CD14-positive monocyte (primary cell): ENCODE measurements around the gene RUSC2. TPM values are rescaled to one million over a fixed set of nuclear protein-coding genes. Genes with fewer than 3 reads are reported as not detected.

Experiments
- DNase-seq, 3 donors: peaks; one replicate each; pipeline ENCODE4 v3.0.0-alpha.2; 2011 to 2022
- H2AFZ ChIP-seq: 2 replicates; pipeline ENCODE4 v1.6.0; 2012; ENCODE audit warnings: mild to moderate bottlenecking, low read depth, low read length, inconsistent platforms; ENCODE audit not compliant: insufficient read depth, poor library complexity, severe bottlenecking
- H3K27ac ChIP-seq, 2 donors: 1 replicate in 1 of 2; 2 replicates in 1 of 2; pipeline ENCODE4 v1.5.1; 2012 to 2013; ENCODE audit warnings: low read length in 2 of 2, control low read depth in 1 of 2, inconsistent platforms in 1 of 2, low read depth in 1 of 2, mild to moderate bottlenecking in 1 of 2
- H3K27me3 ChIP-seq, 2 donors: one replicate each; pipeline versions ENCODE4 v1.6.0 to v1.6.1; 2011 to 2013; ENCODE audit warnings: low read length in 2 of 2; ENCODE audit not compliant: control insufficient read depth in 2 of 2, insufficient read depth in 2 of 2
- H3K36me3 ChIP-seq, 2 donors: replicated peaks in 1 of 2; 1 replicate in 1 of 2; 2 replicates in 1 of 2; pipeline versions ENCODE4 v1.5.1 to v1.6.1; 2012 to 2013; ENCODE audit warnings: low read length in 2 of 2, control low read depth in 1 of 2, inconsistent platforms in 1 of 2, mild to moderate bottlenecking in 1 of 2; ENCODE audit not compliant: insufficient read depth in 2 of 2, control insufficient read depth in 1 of 2
- H3K4me1 ChIP-seq, 2 donors: 1 replicate in 1 of 2; 2 replicates in 1 of 2; pipeline versions ENCODE4 v1.5.1 to v1.6.1; 2012 to 2013; ENCODE audit warnings: low read length in 2 of 2, control low read depth in 1 of 2, inconsistent platforms in 1 of 2, mild to moderate bottlenecking in 1 of 2, moderate library complexity in 1 of 2; ENCODE audit not compliant: insufficient read depth in 2 of 2, control insufficient read depth in 1 of 2
- H3K4me2 ChIP-seq: replicated peaks from 2 replicates; pipeline ENCODE3; 2012; ENCODE audit warnings: low read length, moderate library complexity, mild to moderate bottlenecking; ENCODE audit not compliant: poor library complexity, severe bottlenecking; ENCODE audit errors: extremely low read depth
- H3K4me3 ChIP-seq, 3 experiments: fragments of 200-600 bp in 1 of 3; sonication (generic) in 1 of 3; replicated peaks in 1 of 3; 1 replicate in 2 of 3; 2 replicates in 1 of 3; pipeline ENCODE4 v1.5.1; 2011 to 2013; ENCODE audit warnings: low read length in 3 of 3, mild to moderate bottlenecking in 3 of 3, control low read depth in 2 of 3, low read depth in 2 of 3, inconsistent platforms in 1 of 3, moderate library complexity in 1 of 3
- H3K79me2 ChIP-seq: 2 replicates; pipeline ENCODE4 v1.6.0; 2012; ENCODE audit warnings: mild to moderate bottlenecking, control low read depth, inconsistent platforms, low read length, moderate library complexity; ENCODE audit not compliant: insufficient read depth
- H3K9ac ChIP-seq: 2 replicates; pipeline ENCODE4 v1.6.0; 2017; ENCODE audit warnings: low read length, mild to moderate bottlenecking; ENCODE audit not compliant: insufficient read depth, poor library complexity, severe bottlenecking
- H3K9me3 ChIP-seq, 2 donors: replicated peaks in 1 of 2; 1 replicate in 1 of 2; 2 replicates in 1 of 2; pipeline versions ENCODE4 v1.5.1 to v1.6.1; 2012 to 2013; ENCODE audit warnings: low read length in 2 of 2, control low read depth in 1 of 2; ENCODE audit not compliant: control insufficient read depth in 1 of 2, insufficient read depth in 1 of 2
- H4K20me1 ChIP-seq: 2 replicates; pipeline ENCODE4 v1.6.0; 2012; ENCODE audit warnings: mild to moderate bottlenecking, low read length, control low read depth, moderate library complexity; ENCODE audit not compliant: insufficient read depth
- H3K27ac Mint-ChIP-seq, 7 donors: one replicate each; pipeline ENCODE4 v1.8.0; 2020; ENCODE audit warnings: mild to moderate bottlenecking in 7 of 7, mixed read lengths in 7 of 7, moderate library complexity in 6 of 7, inconsistent platforms in 2 of 7
- H3K27me3 Mint-ChIP-seq, 3 donors: one replicate each; pipeline ENCODE4 v1.8.0; 2021 to 2022; ENCODE audit warnings: low read depth in 3 of 3, mild to moderate bottlenecking in 3 of 3, mixed read lengths in 3 of 3, moderate library complexity in 3 of 3, inconsistent platforms in 1 of 3
- H3K36me3 Mint-ChIP-seq, 2 donors: one replicate each; pipeline ENCODE4 v1.8.0; 2020; ENCODE audit warnings: mixed read lengths in 2 of 2, inconsistent platforms in 1 of 2, mild to moderate bottlenecking in 1 of 2
- H3K4me1 Mint-ChIP-seq: one replicate; pipeline ENCODE4 v1.8.0; 2020; ENCODE audit warnings: mild to moderate bottlenecking, mixed read lengths
- H3K4me3 Mint-ChIP-seq, 2 donors: one replicate each; pipeline ENCODE4 v1.8.0; 2020; ENCODE audit warnings: mild to moderate bottlenecking in 2 of 2, mixed read lengths in 2 of 2, moderate library complexity in 1 of 2
- H3K9me3 Mint-ChIP-seq, 7 donors: one replicate each; pipeline ENCODE4 v1.8.0; 2020 to 2022; ENCODE audit warnings: mixed read lengths in 7 of 7, mild to moderate bottlenecking in 6 of 7, moderate library complexity in 6 of 7, inconsistent platforms in 2 of 7
- WGBS: methylation state at CpG from one replicate; pipeline ENCODE4 v1.1.5; 2013; ENCODE audit warnings: missing lambda C conversion rate; ENCODE audit not compliant: insufficient coverage; 5-methylcytosine and 5-hydroxymethylcytosine counted together
- intact Hi-C, 2 donors: fragments of 100-400 bp; cut with micrococcal nuclease; formaldehyde crosslinking; loops; one replicate each; pipeline versions ENCODE4 v1.15.0 to v1.15.1; 2023
- polyA plus RNA-seq, 3 donors: library from polyadenylated mRNA; depleted of rRNA in 1 of 3; unstranded in 2 of 3; stranded (reverse) in 1 of 3; fragments of 300-500 nt in 2 of 3; fragments of >200 nt in 1 of 3; fragmentation: Illumina TruSeq in 2 of 3; gene quantifications; 1 replicate in 2 of 3; 2 replicates in 1 of 3; pipeline ENCODE4 v1.2.3, GENCODE V29; 2012 to 2021
- TF ChIP-seq, protein P1 (sequence below): fragments of 200-600 bp; IDR thresholded peaks from one replicate; pipeline ENCODE4 v1.8.0; 2022; ENCODE audit warnings: antibody characterized with exemption, mild to moderate bottlenecking

RUSC2 gene
- polyA plus RNA-seq, 3 donors, result 2.2 to 18.8 (median 3.7) TPM

DNA sequence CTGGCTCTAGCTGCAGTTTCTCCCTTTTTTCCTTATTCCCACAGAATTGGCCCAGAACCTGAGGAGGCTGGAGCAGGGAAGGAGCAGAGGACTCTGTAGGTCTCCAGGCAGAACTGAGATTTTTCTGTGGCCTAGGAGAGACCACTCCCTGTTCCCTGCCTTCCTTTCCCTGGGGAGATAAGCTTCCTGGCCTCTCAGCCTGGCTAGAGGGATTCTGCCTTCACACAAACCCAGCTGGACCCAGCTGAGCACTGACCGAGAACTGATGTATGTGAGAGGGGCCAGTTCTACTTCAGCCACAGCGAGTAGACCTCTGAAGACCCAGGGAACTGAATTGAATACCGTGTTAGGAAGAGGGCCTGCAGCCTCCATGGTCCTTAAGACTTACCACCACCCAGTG is 48.0 kb downstream of the RUSC2 start:
- TF ChIP-seq, protein P1, sequence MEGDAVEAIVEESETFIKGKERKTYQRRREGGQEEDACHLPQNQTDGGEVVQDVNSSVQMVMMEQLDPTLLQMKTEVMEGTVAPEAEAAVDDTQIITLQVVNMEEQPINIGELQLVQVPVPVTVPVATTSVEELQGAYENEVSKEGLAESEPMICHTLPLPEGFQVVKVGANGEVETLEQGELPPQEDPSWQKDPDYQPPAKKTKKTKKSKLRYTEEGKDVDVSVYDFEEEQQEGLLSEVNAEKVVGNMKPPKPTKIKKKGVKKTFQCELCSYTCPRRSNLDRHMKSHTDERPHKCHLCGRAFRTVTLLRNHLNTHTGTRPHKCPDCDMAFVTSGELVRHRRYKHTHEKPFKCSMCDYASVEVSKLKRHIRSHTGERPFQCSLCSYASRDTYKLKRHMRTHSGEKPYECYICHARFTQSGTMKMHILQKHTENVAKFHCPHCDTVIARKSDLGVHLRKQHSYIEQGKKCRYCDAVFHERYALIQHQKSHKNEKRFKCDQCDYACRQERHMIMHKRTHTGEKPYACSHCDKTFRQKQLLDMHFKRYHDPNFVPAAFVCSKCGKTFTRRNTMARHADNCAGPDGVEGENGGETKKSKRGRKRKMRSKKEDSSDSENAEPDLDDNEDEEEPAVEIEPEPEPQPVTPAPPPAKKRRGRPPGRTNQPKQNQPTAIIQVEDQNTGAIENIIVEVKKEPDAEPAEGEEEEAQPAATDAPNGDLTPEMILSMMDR, result no peak
- Mint-ChIP-seq H3K9me3 (peaks cover 0 to 4% (median 0%) of the 10 kb centered on the region in 7 donors), H3K36me3 (peaks cover 6 to 9% of the 10 kb centered on the region in 2 donors), H3K27me3 (peaks cover 0 to 1% (median 0%) of the 10 kb centered on the region in 3 donors), H3K27ac (peak overlapping the region; percentile 96 to 99 (median 99)), H3K4me1 (peaks cover 79% of the 10 kb centered on the region), H3K4me3 (no peak overlapping the region)
- H3K4me1 ChIP-seq, result peaks cover 72 to 78% of the 10 kb centered on the region in 2 donors
- peak overlapping the region; percentile 68 for H2AFZ ChIP-seq
- DNase-seq, result no peak
- H4K20me1 ChIP-seq, result peaks cover 4% of the 10 kb centered on the region
- peak overlapping the region; percentile 84 to 88 for H3K27ac ChIP-seq
- peak overlapping the region; percentile 70 for H3K4me2 ChIP-seq
- intact Hi-C loops, result loop anchor here (2.0 to 5.0 kb wide), 2 partner anchors 15 to 46 kb away; partner anchors contain the start of gene RUSC2 (in 2 of the 2)
- H3K27me3 ChIP-seq, result no peaks in the 10 kb centered on the region
- peak overlapping the region; percentile 34 for H3K9ac ChIP-seq
- no CpG with 5 or more reads among the region's 3 CpGs for WGBS
- H3K4me3 ChIP-seq, result peak overlapping the region in 1 of 3 experiments; percentile 64
- H3K9me3 ChIP-seq, result no peaks in the 10 kb centered on the region
- H3K79me2 ChIP-seq, result peaks cover 84% of the 10 kb centered on the region
- no peaks in the 10 kb centered on the region for H3K36me3 ChIP-seq

- 21% methylated on average over 16 of the region's 18 CpGs for WGBS
- peak overlapping the region; percentile 68 for H2AFZ ChIP-seq
- no peaks in the 10 kb centered on the region for H3K36me3 ChIP-seq
- H3K27ac Mint-ChIP-seq, result peak overlapping the region; percentile 96 to 99 (median 99)
- H3K36me3 Mint-ChIP-seq, result peaks cover 6 to 9% of the 10 kb centered on the region in 2 donors
- peak overlapping the region; percentile 70 for H3K4me2 ChIP-seq
- H3K9ac ChIP-seq, result peak overlapping the region; percentile 34
- intact Hi-C loops, result loop anchor here (2.0 to 5.0 kb wide), 2 partner anchors 14 to 46 kb away; partner anchors contain the start of gene RUSC2 (in 2 of the 2)
- DNase-seq, result peak; percentile 90 to 93 (median 91)
- peaks cover 0 to 4% (median 0%) of the 10 kb centered on the region in 7 donors for H3K9me3 Mint-ChIP-seq
- H3K27me3 ChIP-seq, result no peaks in the 10 kb centered on the region
- peaks cover 65 to 72% of the 10 kb centered on the region in 2 donors for H3K4me1 ChIP-seq
- H3K4me1 Mint-ChIP-seq, result peaks cover 73% of the 10 kb centered on the region
- H3K4me3 Mint-ChIP-seq, result peak overlapping the region; percentile 78 to 92
- peaks cover 83% of the 10 kb centered on the region for H3K79me2 ChIP-seq
- H3K4me3 ChIP-seq, result peak overlapping the region; percentile 3 to 64 (median 19)
- H3K27ac ChIP-seq, result peak overlapping the region; percentile 84 to 88
- H4K20me1 ChIP-seq, result peaks cover 7% of the 10 kb centered on the region
- no peaks in the 10 kb centered on the region for H3K9me3 ChIP-seq
- H3K27me3 Mint-ChIP-seq, result no peaks in the 10 kb centered on the region
- TF ChIP-seq, protein P1, result no peak
Measured at GRCh38 chr9:35538361-35539234, 48.7 kb downstream of the RUSC2 start.

Other genes with a start within 250 kb of the RUSC2 start
- 10 to 100 TPM in 1 of 3 donors, 1 to 10 TPM in 2; 2.9 to 38.3 (median 2.9) TPM for gene TESK1, start 115.2 kb downstream of the RUSC2 start, polyA plus RNA-seq
- gene CD72, start 128.3 kb downstream of the RUSC2 start, polyA plus RNA-seq, result 1 to 10 TPM; 1.6 to 6.8 (median 1.8) TPM
- gene SIT1, start 160.8 kb downstream of the RUSC2 start, polyA plus RNA-seq, result under 1 TPM in 2 of 3 donors, not detected in 1; 0.27 to 0.36 TPM
- 10 to 100 TPM in 1 of 3 donors, not detected in 2; 13.3 TPM for gene RMRP, start 167.9 kb downstream of the RUSC2 start, polyA plus RNA-seq
- 10 to 100 TPM; 17.2 to 32.6 (median 23.2) TPM for gene CCDC107, start 168.2 kb downstream of the RUSC2 start, polyA plus RNA-seq
- under 1 TPM; 0.13 to 0.53 (median 0.42) TPM for gene ARHGEF39, start 175.1 kb downstream of the RUSC2 start, polyA plus RNA-seq
- gene CA9, start 183.8 kb downstream of the RUSC2 start, polyA plus RNA-seq, result not detected
- gene TPM2, start 199.8 kb downstream of the RUSC2 start, polyA plus RNA-seq, result 1 to 10 TPM in 1 of 3 donors, not detected in 2; 7.7 TPM
- 100 to 1,000 TPM in 1 of 3 donors, 10 to 100 TPM in 2; 46.6 to 251 (median 93.0) TPM for gene TLN1, start 242.1 kb downstream of the RUSC2 start, polyA plus RNA-seq
- gene CREB3, start 242.6 kb downstream of the RUSC2 start, polyA plus RNA-seq, result 10 to 100 TPM; 17.4 to 38.7 (median 32.2) TPM